ENCODE measurements around the gene PSMG4.

Gene PSMG4

GRCh38 chr6:3296078-3296477 is 37.3 kb downstream of the PSMG4 start:
- TF ChIP-seq ELF4 (IDR thresholded peaks at IDR 0.05) (no peak), ARNT (IDR thresholded peaks at IDR 0.05) (no peak), FOXK2 (IDR thresholded peaks at IDR 0.05) (no peak), SP1 (IDR thresholded peaks at IDR 0.05) (no peak), TARDBP (IDR thresholded peaks at IDR 0.05) (no peak), CTBP1 (IDR thresholded peaks at IDR 0.05; ENCODE audit: borderline replicate concordance) (no peak), L3MBTL2 (conservative IDR thresholded peaks at IDR 0.05) (no peak), ZNF384 (IDR thresholded peaks at IDR 0.05) (no peak)
- DNase-seq (ENCODE audit: extremely low spot score), result no peak
- ChIA-PET POLR2A (no interaction called here), CTCF (no interaction called here)

GRCh38 chr6:3296537-3296936 is 37.8 kb downstream of the PSMG4 start:
- POLR2A ChIA-PET, result no interaction called here
- CTCF ChIA-PET, result no interaction called here
- DNase-seq (ENCODE audit: extremely low spot score), result no peak
- TF ChIP-seq NFRKB (IDR thresholded peaks at IDR 0.05), result no peak
- no peak for TF ChIP-seq SP1 (IDR thresholded peaks at IDR 0.05)
- TF ChIP-seq ELF4 (IDR thresholded peaks at IDR 0.05), result no peak
- no peak for TF ChIP-seq L3MBTL2 (conservative IDR thresholded peaks at IDR 0.05)
- no peak for TF ChIP-seq ZNF384 (IDR thresholded peaks at IDR 0.05)
- TF ChIP-seq ARNT (IDR thresholded peaks at IDR 0.05), result no peak
- no peak for TF ChIP-seq PKNOX1 (IDR thresholded peaks at IDR 0.05)
- TF ChIP-seq SUZ12 (IDR thresholded peaks at IDR 0.05), result no peak
- TF ChIP-seq FOXK2 (IDR thresholded peaks at IDR 0.05), result no peak
- no peak for TF ChIP-seq CTBP1 (IDR thresholded peaks at IDR 0.05; ENCODE audit: borderline replicate concordance)
- TF ChIP-seq HDGF (IDR thresholded peaks at IDR 0.05; ENCODE audit: borderline replicate concordance), result no peak
- TF ChIP-seq BHLHE40 (IDR thresholded peaks at IDR 0.05; ENCODE audit: borderline replicate concordance), result no peak
- TF ChIP-seq FOXM1 (IDR thresholded peaks at IDR 0.05; ENCODE audit: borderline replicate concordance), result no peak

GRCh38 chr6:3297006-3297405 is 38.3 kb downstream of the PSMG4 start:
- ChIA-PET CTCF (no interaction called here), POLR2A (no interaction called here)
- TF ChIP-seq HDGF (IDR thresholded peaks at IDR 0.05; ENCODE audit: borderline replicate concordance), result no peak
- TF ChIP-seq NFRKB (IDR thresholded peaks at IDR 0.05), result no peak
- no peak for TF ChIP-seq CTBP1 (IDR thresholded peaks at IDR 0.05; ENCODE audit: borderline replicate concordance)
- no peak for TF ChIP-seq BHLHE40 (IDR thresholded peaks at IDR 0.05; ENCODE audit: borderline replicate concordance)
- TF ChIP-seq FOXM1 (IDR thresholded peaks at IDR 0.05; ENCODE audit: borderline replicate concordance), result no peak
- TF ChIP-seq LEF1 (IDR thresholded peaks at IDR 0.05; ENCODE audit: borderline replicate concordance), result no peak
- no peak for TF ChIP-seq TARDBP (IDR thresholded peaks at IDR 0.05)
- TF ChIP-seq SUZ12 (IDR thresholded peaks at IDR 0.05), result no peak
- no peak for TF ChIP-seq PKNOX1 (IDR thresholded peaks at IDR 0.05)
- no peak for TF ChIP-seq SP1 (IDR thresholded peaks at IDR 0.05)
- TF ChIP-seq ARNT (IDR thresholded peaks at IDR 0.05), result no peak
- TF ChIP-seq FOXK2 (IDR thresholded peaks at IDR 0.05), result no peak
- no peak for TF ChIP-seq ELF4 (IDR thresholded peaks at IDR 0.05)
- TF ChIP-seq L3MBTL2 (conservative IDR thresholded peaks at IDR 0.05), result no peak
- TF ChIP-seq FOXA1 (IDR thresholded peaks at IDR 0.05), result no peak
- no peak for TF ChIP-seq ZNF384 (IDR thresholded peaks at IDR 0.05)
- no peak for DNase-seq (ENCODE audit: extremely low spot score)

GRCh38 chr6:3297909-3298308 is 39.2 kb downstream of the PSMG4 start:
- POLR2A ChIA-PET, result no interaction called here
- no peak for TF ChIP-seq SP1 (IDR thresholded peaks at IDR 0.05)
- TF ChIP-seq TARDBP (IDR thresholded peaks at IDR 0.05), result no peak
- TF ChIP-seq LEF1 (IDR thresholded peaks at IDR 0.05; ENCODE audit: borderline replicate concordance), result no peak
- no peak for TF ChIP-seq ELF4 (IDR thresholded peaks at IDR 0.05)
- TF ChIP-seq NFRKB (IDR thresholded peaks at IDR 0.05), result no peak
- TF ChIP-seq CTBP1 (IDR thresholded peaks at IDR 0.05; ENCODE audit: borderline replicate concordance), result no peak
- TF ChIP-seq ZNF384 (IDR thresholded peaks at IDR 0.05), result no peak
- no peak for TF ChIP-seq FOXK2 (IDR thresholded peaks at IDR 0.05)
- no peak for TF ChIP-seq ARNT (IDR thresholded peaks at IDR 0.05)
- no peak for DNase-seq (ENCODE audit: extremely low spot score)
- CTCF ChIA-PET, result interaction anchor here (0.5 kb wide), 1 partner anchor 67 kb away, joined by 3 read pairs; no protein-coding TSS in a partner anchor

- TF ChIP-seq ARNT (IDR thresholded peaks at IDR 0.05), result no peak
- TF ChIP-seq SP1 (IDR thresholded peaks at IDR 0.05), result no peak
- TF ChIP-seq TARDBP (IDR thresholded peaks at IDR 0.05), result no peak
- TF ChIP-seq ELF4 (IDR thresholded peaks at IDR 0.05), result no peak
- TF ChIP-seq LEF1 (IDR thresholded peaks at IDR 0.05; ENCODE audit: borderline replicate concordance), result no peak
- TF ChIP-seq FOXA1 (IDR thresholded peaks at IDR 0.05), result no peak
- no peak for TF ChIP-seq CTBP1 (IDR thresholded peaks at IDR 0.05; ENCODE audit: borderline replicate concordance)
- TF ChIP-seq BHLHE40 (IDR thresholded peaks at IDR 0.05; ENCODE audit: borderline replicate concordance), result no peak
- ChIA-PET POLR2A (no interaction called here), CTCF (no interaction called here)
- DNase-seq (ENCODE audit: extremely low spot score), result no peak
Observed at GRCh38 chr6:3299221-3299620, 40.5 kb downstream of the PSMG4 start.

GRCh38 chr6:3301506-3301905 is 42.8 kb downstream of the PSMG4 start:
- POLR2A ChIA-PET, result no interaction called here
- TF ChIP-seq ZNF384 (IDR thresholded peaks at IDR 0.05), result no peak
- no peak for TF ChIP-seq TARDBP (IDR thresholded peaks at IDR 0.05)
- no peak for TF ChIP-seq L3MBTL2 (conservative IDR thresholded peaks at IDR 0.05)
- no peak for TF ChIP-seq SP1 (IDR thresholded peaks at IDR 0.05)
- no peak for TF ChIP-seq SUZ12 (IDR thresholded peaks at IDR 0.05)
- no peak for TF ChIP-seq LEF1 (IDR thresholded peaks at IDR 0.05; ENCODE audit: borderline replicate concordance)
- no peak for TF ChIP-seq NFRKB (IDR thresholded peaks at IDR 0.05)
- no peak for TF ChIP-seq ELF4 (IDR thresholded peaks at IDR 0.05)
- DNase-seq (ENCODE audit: extremely low spot score), result no peak
- CTCF ChIA-PET, result no interaction called here

GRCh38 chr6:3303795-3304411 is 45.2 kb downstream of the PSMG4 start:
- POLR2A ChIA-PET, result no interaction called here
- CTCF ChIA-PET, result no interaction called here
- DNase-seq (ENCODE audit: extremely low spot score), result no peak
- no peak for TF ChIP-seq SUZ12 (IDR thresholded peaks at IDR 0.05)
- no peak for TF ChIP-seq PKNOX1 (IDR thresholded peaks at IDR 0.05)
- TF ChIP-seq L3MBTL2 (conservative IDR thresholded peaks at IDR 0.05), result no peak
- no peak for TF ChIP-seq CTBP1 (IDR thresholded peaks at IDR 0.05; ENCODE audit: borderline replicate concordance)
- TF ChIP-seq ARNT (IDR thresholded peaks at IDR 0.05), result no peak
- TF ChIP-seq ELF4 (IDR thresholded peaks at IDR 0.05), result no peak
- TF ChIP-seq ZNF384 (IDR thresholded peaks at IDR 0.05), result no peak
- no peak for TF ChIP-seq TARDBP (IDR thresholded peaks at IDR 0.05)
- no peak for TF ChIP-seq FOXK2 (IDR thresholded peaks at IDR 0.05)
- no peak for TF ChIP-seq LEF1 (IDR thresholded peaks at IDR 0.05; ENCODE audit: borderline replicate concordance)
- no peak for TF ChIP-seq FOXA1 (IDR thresholded peaks at IDR 0.05)
- no peak for TF ChIP-seq HDGF (IDR thresholded peaks at IDR 0.05; ENCODE audit: borderline replicate concordance)
- TF ChIP-seq NFRKB (IDR thresholded peaks at IDR 0.05), result no peak
- TF ChIP-seq BHLHE40 (IDR thresholded peaks at IDR 0.05; ENCODE audit: borderline replicate concordance), result no peak
